ENCODE data around the gene WDR70.
"Not testable (repeated sequence)": the region's sequence is repeated elsewhere in the genome, so short reads cannot be mapped to it uniquely, and the experiment has no call there.

The WDR70 gene

DNA sequence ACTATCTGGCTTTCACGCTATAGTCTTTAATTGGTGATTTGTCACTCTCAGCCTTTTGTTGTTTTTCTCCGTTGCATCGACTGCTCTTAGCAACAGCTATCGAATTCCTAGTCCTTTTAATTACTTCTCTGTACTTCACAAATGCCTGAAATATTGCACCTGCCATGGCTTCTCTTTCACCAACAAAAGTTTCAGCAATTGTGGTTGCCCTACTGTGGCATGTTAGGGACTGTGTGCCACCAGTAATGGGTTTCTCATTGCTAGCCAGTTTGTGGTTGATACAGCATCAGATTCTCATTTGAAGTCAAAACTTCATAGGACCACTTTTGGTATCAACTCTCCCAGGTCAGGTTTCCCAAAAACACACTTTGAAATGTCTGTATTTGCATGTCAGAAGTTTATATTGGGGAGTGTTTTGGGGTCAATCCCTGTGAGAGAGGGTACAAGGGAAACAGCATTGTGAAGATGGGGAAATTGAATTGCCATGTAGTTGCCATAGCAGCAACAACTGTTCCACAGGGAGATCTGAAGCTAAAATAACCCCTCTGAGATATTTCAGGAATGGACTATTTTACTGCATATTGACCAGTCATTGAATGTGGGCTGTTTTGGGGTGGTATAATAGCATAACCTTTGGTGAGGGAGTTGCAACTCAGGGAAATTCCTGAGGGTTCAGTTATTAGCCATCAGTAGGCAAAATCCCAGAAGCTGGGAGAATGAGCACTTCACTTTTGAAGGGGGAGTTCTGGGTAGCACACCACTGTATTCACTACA, 99.2 kb downstream of the WDR70 start:
- H3K27ac ChIP-seq = peak overlapping the region; percentile 32; the same call in 1 of the 2 replicates

DNA sequence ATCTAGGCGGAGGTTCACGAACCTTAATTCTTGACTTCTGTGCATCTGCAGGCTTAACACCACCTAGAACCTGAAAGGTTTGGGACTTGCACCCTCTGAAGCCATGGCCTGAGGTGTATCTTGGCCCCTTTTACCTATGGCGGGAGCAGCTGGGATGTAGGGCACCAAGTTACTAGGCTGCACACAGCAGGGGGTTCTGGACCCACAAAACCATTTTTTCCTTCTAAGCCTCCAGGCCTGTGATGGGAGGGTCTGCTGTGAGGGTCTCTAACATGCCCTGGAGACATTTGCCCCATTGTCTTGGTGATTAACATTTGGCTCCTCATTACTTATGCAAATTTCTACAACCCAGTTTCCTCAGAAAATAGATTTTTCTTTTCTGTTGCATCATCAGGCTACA, 102.3 kb downstream of the WDR70 start:
- H3K4me3 ChIP-seq (IDR thresholded peaks at IDR 0.05; ENCODE audit: insufficient read depth, low read depth, low read length); H3K36me3 ChIP-seq (ENCODE audit: insufficient read depth); H4K20me1 ChIP-seq (ENCODE audit: insufficient read depth); H3K27ac ChIP-seq; H3K9ac ChIP-seq; H2AFZ ChIP-seq (ENCODE audit: low read depth); H3K4me2 ChIP-seq; H3K79me2 ChIP-seq (ENCODE audit: insufficient read depth, low read depth); H3K27me3 ChIP-seq (ENCODE audit: insufficient read depth, low read depth): not testable (repeated sequence)
- peaks cover 21% of the 10 kb centered on the region for H3K4me1 ChIP-seq (ENCODE audit: low read depth, poor library complexity, severe bottlenecking)

More for the DNA sequence above, 99.2 kb downstream of the WDR70 start:
- Histone ChIP-seq H3K79me2 (ENCODE audit: insufficient read depth, low read depth) (no peaks in the 10 kb centered on the region), H3K4me3 (IDR thresholded peaks at IDR 0.05; ENCODE audit: insufficient read depth, low read depth, low read length) (no peak overlapping the region), H2AFZ (ENCODE audit: low read depth) (no peak overlapping the region), H3K4me1 (ENCODE audit: low read depth, poor library complexity, severe bottlenecking) (peaks cover 21% of the 10 kb centered on the region), H3K36me3 (ENCODE audit: insufficient read depth) (no peaks in the 10 kb centered on the region), H4K20me1 (ENCODE audit: insufficient read depth) (no peaks in the 10 kb centered on the region), H3K9ac (no peak overlapping the region), H3K27me3 (ENCODE audit: insufficient read depth, low read depth) (no peaks in the 10 kb centered on the region), H3K4me2 (peak overlapping the region; percentile 33)
- TF ChIP-seq CTCF (conservative IDR thresholded peaks at IDR 0.05; ENCODE audit: low read depth, low read length) = no peak

GRCh38 chr5:37490120-37490810, 111.1 kb downstream of the WDR70 start:
- H3K27ac ChIP-seq = no peak overlapping the region
- no peak overlapping the region for H3K9ac ChIP-seq
- no peaks in the 10 kb centered on the region for H3K27me3 ChIP-seq (ENCODE audit: insufficient read depth, low read depth)

GRCh38 chr5:37490931-37491330, 111.8 kb downstream of the WDR70 start:
- Histone ChIP-seq H3K79me2 (ENCODE audit: insufficient read depth, low read depth) (no peaks in the 10 kb centered on the region), H3K9ac (no peak overlapping the region), H4K20me1 (ENCODE audit: insufficient read depth) (no peaks in the 10 kb centered on the region), H3K27me3 (ENCODE audit: insufficient read depth, low read depth) (no peaks in the 10 kb centered on the region), H3K4me3 (IDR thresholded peaks at IDR 0.05; ENCODE audit: insufficient read depth, low read depth, low read length) (no peak overlapping the region), H3K36me3 (ENCODE audit: insufficient read depth) (no peaks in the 10 kb centered on the region), H3K4me1 (ENCODE audit: low read depth, poor library complexity, severe bottlenecking) (no peaks in the 10 kb centered on the region), H2AFZ (ENCODE audit: low read depth) (no peak overlapping the region), H3K27ac (no peak overlapping the region), H3K4me2 (no peak overlapping the region)
- TF ChIP-seq CTCF (conservative IDR thresholded peaks at IDR 0.05; ENCODE audit: low read depth, low read length) = no peak

More at GRCh38 chr5:37490120-37490810, 111.1 kb downstream of the WDR70 start:
- Histone ChIP-seq H3K4me1 (ENCODE audit: low read depth, poor library complexity, severe bottlenecking) (no peaks in the 10 kb centered on the region), H4K20me1 (ENCODE audit: insufficient read depth) (no peaks in the 10 kb centered on the region), H3K4me2 (no peak overlapping the region), H3K36me3 (ENCODE audit: insufficient read depth) (no peaks in the 10 kb centered on the region), H3K4me3 (IDR thresholded peaks at IDR 0.05; ENCODE audit: insufficient read depth, low read depth, low read length) (no peak overlapping the region), H3K79me2 (ENCODE audit: insufficient read depth, low read depth) (no peaks in the 10 kb centered on the region), H2AFZ (ENCODE audit: low read depth) (no peak overlapping the region)
- no peak for TF ChIP-seq CTCF (conservative IDR thresholded peaks at IDR 0.05; ENCODE audit: low read depth, low read length)

Measured in KMS-11 (cell line).